Measurements from ENCODE around the gene ZNF90.

Gene ZNF90

DNA sequence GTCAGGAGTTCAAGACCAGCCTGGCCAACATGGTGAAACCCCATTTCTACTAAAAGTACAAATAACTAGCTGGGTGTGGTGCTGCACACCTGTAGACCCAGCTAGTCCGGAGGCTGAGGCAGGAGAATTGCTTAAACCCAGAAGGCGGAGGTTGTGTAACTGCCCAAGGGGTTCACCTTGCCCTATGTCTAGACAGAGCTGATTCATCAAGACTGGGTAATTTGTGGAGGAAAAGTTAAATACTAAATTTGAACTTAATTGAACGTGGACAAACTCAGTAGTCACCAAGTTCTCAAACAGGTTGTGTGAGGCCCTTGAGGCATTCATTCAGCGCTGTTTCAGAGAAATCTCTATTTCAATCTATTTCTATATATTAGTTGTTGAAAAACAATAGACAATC, 75.5 kb downstream of the ZNF90 start:
- Histone ChIP-seq H3K27ac (ENCODE audit: low read length) (no peak overlapping the region), H4K20me1 (ENCODE audit: insufficient read depth, low read length) (no peaks in the 10 kb centered on the region), H3K36me3 (replicated peaks; ENCODE audit: insufficient read depth, low read length) (no peaks in the 10 kb centered on the region), H3K4me1 (ENCODE audit: low read length) (no peaks in the 10 kb centered on the region), H2AFZ (ENCODE audit: low read length) (no peak overlapping the region), H3K9ac (ENCODE audit: low read length) (no peak overlapping the region), H3F3A (ENCODE audit: insufficient read depth, low read length) (no peaks in the 10 kb centered on the region), H3K79me2 (ENCODE audit: low read length) (no peaks in the 10 kb centered on the region), H3K4me2 (ENCODE audit: low read depth, low read length) (no peak overlapping the region), H3K27me3 (replicated peaks; ENCODE audit: insufficient read depth, low read length) (no peaks in the 10 kb centered on the region), H3K9me3 (replicated peaks; ENCODE audit: insufficient read depth, low read length) (no peaks in the 10 kb centered on the region), H3K9me2 (replicated peaks; ENCODE audit: insufficient read depth, low read length) (no peaks in the 10 kb centered on the region), H3K4me3 (ENCODE audit: low read length) (no peak overlapping the region)
- DNase-seq, result no peak
- no peak for TF ChIP-seq EZH2 (optimal IDR thresholded peaks at IDR 0.05; ENCODE audit: low read depth, low read length)
- no peak for TF ChIP-seq CTCF (IDR thresholded peaks at IDR 0.05; ENCODE audit: low read length)
- no peak for TF ChIP-seq EZH2phosphoT487 (IDR thresholded peaks at IDR 0.05; ENCODE audit: low read length)

DNA sequence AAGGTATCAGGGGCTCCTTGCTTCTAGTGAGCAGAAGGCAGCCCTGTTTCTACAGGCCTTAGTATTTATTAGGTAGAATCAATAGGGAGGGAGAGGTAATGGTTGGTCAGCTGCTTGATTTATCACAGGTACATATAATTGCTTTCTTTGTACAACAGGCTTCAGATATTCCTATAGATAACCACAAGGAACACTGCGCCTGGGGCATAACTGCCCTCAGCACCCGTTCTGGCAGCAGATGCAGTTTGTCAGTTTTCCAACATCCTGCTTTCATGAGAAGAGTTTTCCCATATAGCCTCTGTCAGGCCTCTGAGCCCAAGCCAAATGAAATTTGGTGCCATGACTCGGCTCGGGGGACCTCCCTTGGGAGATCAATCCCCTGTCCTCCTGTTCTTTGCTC, 76.8 kb downstream of the ZNF90 start:
- Histone ChIP-seq H3K9me2 (replicated peaks; ENCODE audit: insufficient read depth, low read length) (no peaks in the 10 kb centered on the region), H3K4me2 (ENCODE audit: low read depth, low read length) (no peak overlapping the region), H3K79me2 (ENCODE audit: low read length) (no peaks in the 10 kb centered on the region), H3K4me1 (ENCODE audit: low read length) (no peaks in the 10 kb centered on the region), H4K20me1 (ENCODE audit: insufficient read depth, low read length) (no peaks in the 10 kb centered on the region), H3K9ac (ENCODE audit: low read length) (no peak overlapping the region), H3K36me3 (replicated peaks; ENCODE audit: insufficient read depth, low read length) (no peaks in the 10 kb centered on the region), H2AFZ (ENCODE audit: low read length) (no peak overlapping the region), H3K27me3 (replicated peaks; ENCODE audit: insufficient read depth, low read length) (no peaks in the 10 kb centered on the region), H3K9me3 (replicated peaks; ENCODE audit: insufficient read depth, low read length) (no peaks in the 10 kb centered on the region), H3K4me3 (ENCODE audit: low read length) (no peak overlapping the region), H3F3A (ENCODE audit: insufficient read depth, low read length) (no peaks in the 10 kb centered on the region), H3K27ac (ENCODE audit: low read length) (no peak overlapping the region)
- TF ChIP-seq EZH2 (optimal IDR thresholded peaks at IDR 0.05; ENCODE audit: low read depth, low read length) (no peak), CTCF (IDR thresholded peaks at IDR 0.05; ENCODE audit: low read length) (no peak), EZH2phosphoT487 (IDR thresholded peaks at IDR 0.05; ENCODE audit: low read length) (no peak)
- no peak for DNase-seq

DNA sequence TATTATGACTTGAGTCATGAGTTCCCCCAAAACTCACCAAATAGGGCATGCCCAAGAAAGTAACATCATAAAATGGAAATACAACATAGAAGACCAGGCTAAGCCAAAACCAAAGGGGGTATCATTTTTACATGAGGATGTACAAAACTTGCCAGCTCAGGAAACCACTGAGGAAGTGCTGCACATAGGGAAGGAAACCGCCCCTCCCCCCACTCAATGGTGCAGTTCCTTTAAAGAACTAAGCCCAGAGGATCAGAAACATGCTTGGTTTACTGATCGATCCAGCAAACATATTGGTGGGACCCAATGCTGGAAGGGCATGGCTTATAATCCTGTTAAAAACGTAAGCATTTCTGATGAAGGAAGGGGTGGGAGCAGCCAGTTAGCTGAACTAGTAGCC, 85.0 kb downstream of the ZNF90 start:
- H3K4me2 ChIP-seq (ENCODE audit: low read depth, low read length), result no peak overlapping the region
- no peaks in the 10 kb centered on the region for H3F3A ChIP-seq (ENCODE audit: insufficient read depth, low read length)
- no peak overlapping the region for H3K27ac ChIP-seq (ENCODE audit: low read length)

More for the DNA sequence above, 85.0 kb downstream of the ZNF90 start:
- H3K79me2 ChIP-seq (ENCODE audit: low read length), result no peaks in the 10 kb centered on the region
- H3K36me3 ChIP-seq (replicated peaks; ENCODE audit: insufficient read depth, low read length), result no peaks in the 10 kb centered on the region
- no peak overlapping the region for H3K4me3 ChIP-seq (ENCODE audit: low read length)
- no peak for DNase-seq
- no peak overlapping the region for H3K9ac ChIP-seq (ENCODE audit: low read length)
- TF ChIP-seq EZH2 (optimal IDR thresholded peaks at IDR 0.05; ENCODE audit: low read depth, low read length), result no peak
- TF ChIP-seq EZH2phosphoT487 (IDR thresholded peaks at IDR 0.05; ENCODE audit: low read length), result no peak
- TF ChIP-seq CTCF (IDR thresholded peaks at IDR 0.05; ENCODE audit: low read length), result no peak
- H3K9me3 ChIP-seq (replicated peaks; ENCODE audit: insufficient read depth, low read length), result no peaks in the 10 kb centered on the region
- H3K27me3 ChIP-seq (replicated peaks; ENCODE audit: insufficient read depth, low read length), result no peaks in the 10 kb centered on the region
- no peak overlapping the region for H2AFZ ChIP-seq (ENCODE audit: low read length)
- no peaks in the 10 kb centered on the region for H3K4me1 ChIP-seq (ENCODE audit: low read length)
- no peaks in the 10 kb centered on the region for H3K9me2 ChIP-seq (replicated peaks; ENCODE audit: insufficient read depth, low read length)
- H4K20me1 ChIP-seq (ENCODE audit: insufficient read depth, low read length), result no peaks in the 10 kb centered on the region
